Measurements from ENCODE around the gene ZCCHC3.

ZCCHC3 gene

DNA sequence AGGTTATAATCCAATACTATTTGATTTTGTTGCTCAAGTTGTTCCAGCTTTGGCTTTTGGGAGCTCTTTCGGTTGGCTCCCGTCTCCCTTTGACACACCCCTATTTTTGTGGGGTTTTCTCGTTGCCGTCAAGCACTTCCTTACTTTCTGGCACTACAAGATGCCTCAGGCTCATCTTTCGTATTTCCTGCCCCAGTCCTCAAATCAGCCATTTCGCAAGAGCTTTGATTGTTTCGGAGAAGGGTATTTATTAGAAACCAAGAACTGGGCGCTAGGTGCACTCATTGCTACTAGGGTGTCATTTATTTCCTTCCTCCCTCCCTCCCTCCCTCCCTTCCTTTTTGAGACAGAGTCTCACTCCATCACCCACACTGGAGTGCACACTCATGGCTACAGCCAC, 14.7 kb downstream of the ZCCHC3 start:
- POLR2A ChIA-PET: interaction anchor here (0.8 to 1.1 kb wide), 2 partner anchors 12 to 13 kb away, joined by 3 to 4 read pairs; partner anchors contain the start of gene SOX12
- CTCF ChIA-PET: interaction anchor here (0.6 kb wide), 1 partner anchor 10 kb away, joined by 3 read pairs; no protein-coding TSS in a partner anchor
- no peak for DNase-seq (ENCODE audit: extremely low spot score)
- TF ChIP-seq FOXM1 (IDR thresholded peaks at IDR 0.05; ENCODE audit: borderline replicate concordance) (no peak), CTBP1 (IDR thresholded peaks at IDR 0.05; ENCODE audit: borderline replicate concordance) (no peak), L3MBTL2 (conservative IDR thresholded peaks at IDR 0.05) (no peak), NFRKB (IDR thresholded peaks at IDR 0.05) (no peak), TARDBP (IDR thresholded peaks at IDR 0.05) (no peak), FOXK2 (IDR thresholded peaks at IDR 0.05) (no peak), FOXA1 (IDR thresholded peaks at IDR 0.05) (no peak), ARNT (IDR thresholded peaks at IDR 0.05) (no peak), ZNF384 (IDR thresholded peaks at IDR 0.05) (no peak), SP1 (IDR thresholded peaks at IDR 0.05) (no peak), SUZ12 (IDR thresholded peaks at IDR 0.05) (no peak), BHLHE40 (IDR thresholded peaks at IDR 0.05; ENCODE audit: borderline replicate concordance) (no peak), ELF4 (IDR thresholded peaks at IDR 0.05) (no peak), HDGF (IDR thresholded peaks at IDR 0.05; ENCODE audit: borderline replicate concordance) (no peak), LEF1 (IDR thresholded peaks at IDR 0.05; ENCODE audit: borderline replicate concordance) (no peak)
- TF ChIP-seq, protein P1, sequence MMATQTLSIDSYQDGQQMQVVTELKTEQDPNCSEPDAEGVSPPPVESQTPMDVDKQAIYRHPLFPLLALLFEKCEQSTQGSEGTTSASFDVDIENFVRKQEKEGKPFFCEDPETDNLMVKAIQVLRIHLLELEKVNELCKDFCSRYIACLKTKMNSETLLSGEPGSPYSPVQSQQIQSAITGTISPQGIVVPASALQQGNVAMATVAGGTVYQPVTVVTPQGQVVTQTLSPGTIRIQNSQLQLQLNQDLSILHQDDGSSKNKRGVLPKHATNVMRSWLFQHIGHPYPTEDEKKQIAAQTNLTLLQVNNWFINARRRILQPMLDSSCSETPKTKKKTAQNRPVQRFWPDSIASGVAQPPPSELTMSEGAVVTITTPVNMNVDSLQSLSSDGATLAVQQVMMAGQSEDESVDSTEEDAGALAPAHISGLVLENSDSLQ (IDR thresholded peaks at IDR 0.05): no peak

DNA sequence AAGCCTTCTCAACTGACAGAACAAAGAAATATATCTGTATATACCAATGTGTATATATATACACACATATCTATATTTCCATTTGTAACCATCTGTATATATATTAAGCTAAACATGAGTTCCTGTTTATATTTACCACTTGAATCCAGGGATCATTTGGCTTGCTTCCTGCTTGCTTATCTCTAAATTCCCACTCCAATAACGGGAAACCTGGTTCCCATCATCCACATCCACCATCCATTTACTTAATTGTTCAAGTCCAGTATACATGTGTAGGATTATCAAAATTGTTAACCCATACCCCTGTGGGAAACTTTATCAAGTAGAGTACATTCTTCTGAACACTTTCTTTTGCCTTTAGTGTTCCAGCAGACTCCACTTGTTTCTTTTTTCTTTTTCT, 15.5 kb downstream of the ZCCHC3 start:
- TF ChIP-seq NFRKB (IDR thresholded peaks at IDR 0.05) (no peak), LEF1 (IDR thresholded peaks at IDR 0.05; ENCODE audit: borderline replicate concordance) (no peak), FOXA1 (IDR thresholded peaks at IDR 0.05) (no peak), SUZ12 (IDR thresholded peaks at IDR 0.05) (no peak), ELF4 (IDR thresholded peaks at IDR 0.05) (no peak), FOXK2 (IDR thresholded peaks at IDR 0.05) (no peak), BHLHE40 (IDR thresholded peaks at IDR 0.05; ENCODE audit: borderline replicate concordance) (no peak), SP1 (IDR thresholded peaks at IDR 0.05) (no peak), ZNF384 (IDR thresholded peaks at IDR 0.05) (no peak), ARNT (IDR thresholded peaks at IDR 0.05) (no peak), FOXM1 (IDR thresholded peaks at IDR 0.05; ENCODE audit: borderline replicate concordance) (no peak), CTBP1 (IDR thresholded peaks at IDR 0.05; ENCODE audit: borderline replicate concordance) (no peak), HDGF (IDR thresholded peaks at IDR 0.05; ENCODE audit: borderline replicate concordance) (no peak), TARDBP (IDR thresholded peaks at IDR 0.05) (no peak), L3MBTL2 (conservative IDR thresholded peaks at IDR 0.05) (no peak)
- TF ChIP-seq, protein P1 (IDR thresholded peaks at IDR 0.05): no peak
- ChIA-PET CTCF (interaction anchor here (1.0 kb wide), 1 partner anchor 17 kb away, joined by 3 read pairs; no protein-coding TSS in a partner anchor), POLR2A (no interaction called here)
- no peak for DNase-seq (ENCODE audit: extremely low spot score)

DNA sequence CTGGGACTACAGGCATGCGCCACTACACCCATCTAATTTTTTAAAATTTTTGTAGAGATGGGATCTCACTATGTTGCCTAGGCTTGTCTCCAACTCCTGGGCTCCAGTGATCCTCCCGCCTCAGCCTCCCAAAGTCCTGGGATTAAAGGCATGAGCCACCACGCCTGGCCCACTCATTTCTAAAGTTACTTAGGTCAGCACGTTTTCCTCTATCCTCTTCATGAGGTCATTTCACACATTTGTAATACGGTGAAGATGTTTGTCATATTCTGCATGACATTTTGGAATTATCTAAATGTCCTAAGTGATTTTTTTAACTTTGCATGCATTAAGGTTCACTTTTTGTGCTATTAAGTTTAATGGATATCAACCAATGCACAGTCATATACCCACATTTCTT, 16.0 kb downstream of the ZCCHC3 start:
- ChIA-PET CTCF (interaction anchor here (1.0 kb wide), 1 partner anchor 17 kb away, joined by 3 read pairs; no protein-coding TSS in a partner anchor), POLR2A (no interaction called here)
- TF ChIP-seq HDGF (IDR thresholded peaks at IDR 0.05; ENCODE audit: borderline replicate concordance) (no peak), ELF4 (IDR thresholded peaks at IDR 0.05) (no peak), SP1 (IDR thresholded peaks at IDR 0.05) (no peak)
- no peak for DNase-seq (ENCODE audit: extremely low spot score)

DNA sequence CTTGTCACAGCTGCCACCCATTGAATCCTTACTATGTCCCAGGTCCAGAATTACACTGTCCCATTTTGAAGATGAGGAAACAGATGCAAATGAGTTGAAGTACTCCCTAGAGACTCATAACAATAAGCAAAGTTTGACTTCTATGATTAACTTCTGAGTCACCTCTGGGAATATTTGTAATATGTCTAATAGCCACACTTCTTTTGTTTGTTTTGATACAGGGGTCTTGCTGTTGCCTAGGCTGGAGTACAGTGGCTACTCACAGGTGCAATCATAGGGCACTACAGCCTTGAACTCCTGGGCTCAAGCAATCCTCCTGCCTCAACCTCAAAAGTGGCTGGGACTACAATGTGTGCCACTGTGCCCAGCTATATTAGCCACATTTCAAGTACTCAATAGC, 16.6 kb downstream of the ZCCHC3 start:
- POLR2A ChIA-PET: no interaction called here
- no peak for TF ChIP-seq NFRKB (IDR thresholded peaks at IDR 0.05)
- CTCF ChIA-PET: no interaction called here
- no peak for DNase-seq (ENCODE audit: extremely low spot score)

DNA sequence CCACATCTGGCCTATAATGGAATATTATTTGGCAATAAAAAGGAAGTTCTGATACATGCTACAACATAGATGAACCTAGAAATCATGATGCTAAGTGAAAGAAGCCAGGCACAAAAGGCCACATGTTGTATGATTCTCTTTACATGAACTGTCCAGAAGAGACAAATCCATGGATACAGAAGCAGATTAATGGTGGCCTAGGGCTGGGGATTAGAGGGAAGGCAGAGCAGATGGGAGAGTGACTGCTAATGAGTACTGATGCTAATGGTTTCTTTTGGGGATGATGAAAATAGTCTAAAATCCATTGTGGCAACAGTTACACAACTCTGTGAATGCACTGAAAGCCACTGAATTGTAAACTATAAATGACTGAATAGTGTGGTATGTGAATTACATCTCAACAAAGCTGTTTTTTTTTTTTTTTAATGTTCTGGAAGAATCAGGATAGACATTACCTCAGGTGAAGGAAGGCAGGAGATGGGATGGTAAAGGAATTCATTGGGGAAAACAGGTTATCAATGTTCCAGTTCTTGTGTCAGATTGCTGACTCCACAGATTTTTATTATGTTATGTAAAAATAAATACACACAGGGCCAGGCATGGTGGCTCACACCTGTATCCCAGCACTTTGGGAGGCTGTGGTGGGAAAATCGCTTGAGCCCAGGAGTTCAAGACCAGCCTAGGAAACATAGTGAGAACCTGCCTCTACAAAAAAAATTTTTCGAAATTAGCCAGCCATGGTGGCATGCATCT, 19.1 kb downstream of the ZCCHC3 start:
- TF ChIP-seq CTBP1 (IDR thresholded peaks at IDR 0.05; ENCODE audit: borderline replicate concordance): no peak
- no peak for TF ChIP-seq ARNT (IDR thresholded peaks at IDR 0.05)
- no peak for TF ChIP-seq NFRKB (IDR thresholded peaks at IDR 0.05)
- TF ChIP-seq FOXK2 (IDR thresholded peaks at IDR 0.05): no peak
- no peak for TF ChIP-seq ZNF384 (IDR thresholded peaks at IDR 0.05)
- no peak for TF ChIP-seq SP1 (IDR thresholded peaks at IDR 0.05)
- TF ChIP-seq FOXA1 (IDR thresholded peaks at IDR 0.05): no peak
- TF ChIP-seq TARDBP (IDR thresholded peaks at IDR 0.05): no peak
- no peak for TF ChIP-seq SUZ12 (IDR thresholded peaks at IDR 0.05)
- no peak for TF ChIP-seq LEF1 (IDR thresholded peaks at IDR 0.05; ENCODE audit: borderline replicate concordance)
- TF ChIP-seq FOXM1 (IDR thresholded peaks at IDR 0.05; ENCODE audit: borderline replicate concordance): no peak
- TF ChIP-seq HDGF (IDR thresholded peaks at IDR 0.05; ENCODE audit: borderline replicate concordance): no peak
- no peak for TF ChIP-seq L3MBTL2 (conservative IDR thresholded peaks at IDR 0.05)
- no peak for TF ChIP-seq ELF4 (IDR thresholded peaks at IDR 0.05)
- TF ChIP-seq, protein P1 (IDR thresholded peaks at IDR 0.05): no peak
- TF ChIP-seq BHLHE40 (IDR thresholded peaks at IDR 0.05; ENCODE audit: borderline replicate concordance): no peak
- CTCF ChIA-PET: no interaction called here
- DNase-seq (ENCODE audit: extremely low spot score): no peak
- POLR2A ChIA-PET: no interaction called here

All from HEK293T (cell line).